Activated CD8-positive, alpha-beta T cell treated with anti-CD3 and anti-CD28 coated beads, Interleukin-2, amount 10 ng/mL, durations not matched to agents 7 days and 5 days (primary cell): Measurements from ENCODE around the gene SLC16A8. TPM values are rescaled to one million over a fixed set of nuclear protein-coding genes. Genes with fewer than 3 reads are reported as not detected.

Source experiments
- ATAC-seq: fragments of 150-1000 bp; cut with Tn5 transposase; one replicate; pipeline ENCODE4 v1.10.0; 2021; ENCODE audit warnings: moderate library complexity
- CTCF ChIA-PET: fragments of 350-600 bp; sonication (Branson Sonifier 250); formaldehyde crosslinking; loops from one replicate; lab custom pipeline; 2021; ENCODE audit warnings: antibody characterized with exemption; lab: Charles Lee
- POLR2A ChIA-PET: fragments of 350-600 bp; sonication (Branson Sonifier 250); formaldehyde crosslinking; loops from one replicate; lab custom pipeline; 2021; ENCODE audit warnings: antibody characterized with exemption; lab: Charles Lee
- DNase-seq: peaks from one replicate; pipeline ENCODE4 v3.0.0-alpha.2; 2020
- H3K27ac Mint-ChIP-seq: one replicate; pipeline ENCODE4 v1.8.0; 2021; ENCODE audit warnings: mild to moderate bottlenecking, mixed read lengths
- H3K27me3 Mint-ChIP-seq: one replicate; pipeline ENCODE4 v1.8.0; 2021; ENCODE audit warnings: low read depth, mixed read lengths
- H3K36me3 Mint-ChIP-seq: one replicate; pipeline ENCODE4 v1.8.0; 2021; ENCODE audit warnings: low read depth, mixed read lengths
- H3K4me1 Mint-ChIP-seq: one replicate; pipeline ENCODE4 v1.8.0; 2021; ENCODE audit warnings: low read depth, mixed read lengths
- H3K4me3 Mint-ChIP-seq: one replicate; pipeline ENCODE4 v1.8.0; 2021; ENCODE audit warnings: mild to moderate bottlenecking, mixed read lengths
- H3K9me3 Mint-ChIP-seq: one replicate; pipeline ENCODE4 v1.8.0; 2022; ENCODE audit warnings: mixed read lengths; ENCODE audit not compliant: insufficient read depth
- total RNA-seq, 2 experiments: library from RNA; stranded (reverse); gene quantifications; one replicate each; pipeline ENCODE4 v1.2.3, GENCODE V29; 2021

Gene SLC16A8
- total RNA-seq, 2 experiments from 2014 or later: not detected

DNA sequence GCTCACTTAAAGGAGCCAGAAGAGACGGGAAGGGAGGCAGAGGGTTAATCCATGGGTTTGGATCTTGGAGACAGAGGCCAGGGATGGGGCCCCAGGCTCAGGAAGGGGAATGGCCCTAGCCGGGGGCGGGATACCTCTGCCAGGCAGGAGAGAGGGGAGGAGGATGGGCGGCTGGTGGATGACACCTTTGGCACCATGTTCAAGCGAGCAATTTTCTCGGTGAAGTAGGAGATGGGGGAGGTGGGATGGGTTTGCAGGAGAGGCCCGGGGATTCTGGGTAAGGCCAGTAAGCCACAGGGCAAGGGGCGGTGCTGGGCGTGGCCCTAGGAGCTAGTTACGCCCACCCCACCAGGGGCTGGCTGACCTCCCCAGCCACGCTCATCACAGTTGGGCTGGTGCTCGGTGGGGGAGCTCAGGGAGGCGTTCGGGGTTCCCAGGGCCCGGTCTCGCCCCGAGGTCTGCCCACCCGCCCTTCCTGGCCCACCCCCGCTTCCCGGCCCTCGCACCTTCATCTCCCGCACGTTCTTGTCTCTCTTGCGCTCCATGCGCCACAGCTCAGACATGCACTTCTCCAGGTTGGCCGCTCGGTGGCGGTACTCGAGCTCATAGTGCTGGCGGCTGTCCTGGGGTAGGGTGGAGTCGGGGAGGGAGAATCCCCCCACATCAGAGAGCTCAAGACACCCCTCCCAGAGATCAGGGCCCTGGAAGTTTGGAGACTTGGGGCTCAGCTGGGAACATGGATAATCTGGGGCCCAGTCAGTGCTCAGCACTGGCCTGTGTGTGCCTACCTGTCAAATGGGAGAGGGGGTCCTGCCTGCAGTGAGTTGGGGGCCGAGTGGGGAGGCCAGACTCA lies 13.8 kb upstream of the SLC16A8 start:
- no peak for DNase-seq
- H3K27me3 Mint-ChIP-seq: no peaks in the 10 kb centered on the region
- ATAC-seq: no peak
- H3K4me1 Mint-ChIP-seq: no peaks in the 10 kb centered on the region
- H3K36me3 Mint-ChIP-seq: no peaks in the 10 kb centered on the region
- no peaks in the 10 kb centered on the region for H3K9me3 Mint-ChIP-seq
- no peak overlapping the region for H3K4me3 Mint-ChIP-seq
- POLR2A ChIA-PET: no interaction called here
- no peak overlapping the region for H3K27ac Mint-ChIP-seq
- CTCF ChIA-PET: interaction anchor here (0.9 kb wide), 1 partner anchor 46 kb away, joined by 6 read pairs; no protein-coding TSS in a partner anchor

DNA sequence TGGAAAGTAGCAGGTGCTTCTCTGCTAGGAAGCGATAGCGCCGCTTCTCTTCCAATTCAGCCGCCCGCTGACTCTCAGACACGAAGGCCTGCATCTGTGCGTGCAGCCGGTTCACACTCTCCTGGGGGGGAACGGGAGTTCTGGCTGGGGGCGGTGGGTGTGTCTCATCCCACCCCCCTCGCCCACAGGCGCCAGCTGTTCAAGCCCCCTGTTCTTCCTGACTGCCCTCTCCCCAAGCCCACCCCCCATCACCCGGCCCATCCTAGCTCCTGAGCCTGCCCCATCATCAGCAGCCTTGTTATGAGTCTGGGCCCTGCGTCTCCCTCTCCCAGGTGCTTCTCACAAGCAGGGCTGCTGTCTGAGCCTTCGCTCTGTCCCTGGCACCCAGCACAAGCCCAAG lies 13.1 kb upstream of the SLC16A8 start:
- CTCF ChIA-PET: no interaction called here
- POLR2A ChIA-PET: no interaction called here
- H3K36me3 Mint-ChIP-seq: no peaks in the 10 kb centered on the region
- no peaks in the 10 kb centered on the region for H3K9me3 Mint-ChIP-seq
- no peak overlapping the region for H3K4me3 Mint-ChIP-seq
- DNase-seq: no peak
- ATAC-seq: no peak
- no peak overlapping the region for H3K27ac Mint-ChIP-seq
- H3K27me3 Mint-ChIP-seq: no peaks in the 10 kb centered on the region
- H3K4me1 Mint-ChIP-seq: no peaks in the 10 kb centered on the region

DNA sequence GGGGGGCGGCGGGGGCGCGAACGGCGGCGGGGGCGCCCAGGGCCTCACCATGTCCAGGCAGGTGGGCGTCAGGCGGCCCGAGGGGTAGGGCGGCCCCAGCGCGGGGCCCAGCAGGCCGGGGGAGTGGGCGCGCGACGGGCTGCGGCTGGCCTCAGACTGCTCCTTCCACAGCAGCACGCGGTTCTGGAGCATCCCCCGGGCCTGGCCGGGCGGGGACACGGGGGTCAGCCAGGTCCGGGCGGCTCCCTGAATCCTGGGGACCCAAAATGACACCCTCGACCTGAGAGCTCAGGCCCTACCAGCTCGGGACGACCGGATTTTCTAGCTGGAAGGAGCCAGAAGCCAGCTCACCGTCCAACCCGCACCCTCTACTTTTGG lies 5.5 kb upstream of the SLC16A8 start:
- CTCF ChIA-PET: interaction anchor here (1.5 kb wide), 1 partner anchor 37 kb away, joined by 4 read pairs; no protein-coding TSS in a partner anchor

DNA sequence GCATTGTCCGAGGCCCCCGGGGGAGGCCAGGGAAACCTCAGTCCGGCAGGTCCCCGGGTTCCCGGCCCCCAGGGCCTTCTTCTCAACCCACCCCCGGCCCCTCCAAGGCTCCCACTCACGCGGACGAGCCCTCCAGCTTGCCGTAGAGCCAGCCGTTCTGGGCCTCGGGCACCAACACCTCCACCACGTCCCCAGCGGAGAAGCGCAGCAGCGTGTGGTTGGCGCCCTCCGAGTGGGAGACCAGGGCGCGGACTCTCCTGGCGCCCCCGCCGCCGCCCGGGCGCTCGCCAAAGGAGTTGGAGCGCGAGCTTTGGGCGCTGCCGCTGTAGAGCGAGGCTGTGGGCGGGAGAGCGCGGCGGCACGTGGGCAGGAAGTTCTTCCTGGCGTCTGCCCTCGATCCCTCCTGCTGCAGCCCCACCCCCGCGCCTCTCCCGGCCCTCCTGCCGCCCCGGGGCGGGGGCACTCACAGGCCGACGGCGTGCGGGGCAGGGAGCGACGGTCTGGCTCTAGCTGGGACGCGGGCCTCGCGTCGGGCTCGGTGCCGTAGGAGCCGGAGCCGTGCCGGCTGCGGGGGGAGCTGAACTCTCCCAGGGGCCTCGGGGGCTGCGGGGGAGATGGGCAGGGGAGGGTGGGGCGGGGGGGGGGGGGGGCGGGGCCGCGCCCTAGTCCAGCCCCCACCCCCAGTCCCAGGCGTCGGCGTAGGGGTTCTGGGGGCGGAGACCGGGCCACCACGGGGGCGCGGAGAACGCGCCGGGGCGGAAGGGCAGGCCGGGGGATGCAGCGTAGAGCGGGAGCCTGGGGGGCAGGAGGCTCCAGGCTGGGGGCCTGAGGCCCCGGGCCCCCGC lies 4.9 kb upstream of the SLC16A8 start:
- Mint-ChIP-seq H3K9me3 (no peaks in the 10 kb centered on the region), H3K27me3 (peaks cover 7% of the 10 kb centered on the region), H3K36me3 (no peaks in the 10 kb centered on the region), H3K4me1 (no peaks in the 10 kb centered on the region), H3K4me3 (no peak overlapping the region), H3K27ac (no peak overlapping the region)
- DNase-seq (no peak), ATAC-seq (no peak)
- CTCF ChIA-PET: interaction anchor here (1.5 kb wide), 1 partner anchor 37 kb away, joined by 4 read pairs; no protein-coding TSS in a partner anchor
- POLR2A ChIA-PET: no interaction called here

More for the DNA sequence above, 5.5 kb upstream of the SLC16A8 start:
- no peak overlapping the region for H3K4me3 Mint-ChIP-seq
- POLR2A ChIA-PET: no interaction called here
- no peaks in the 10 kb centered on the region for H3K36me3 Mint-ChIP-seq
- no peaks in the 10 kb centered on the region for H3K4me1 Mint-ChIP-seq
- no peak for DNase-seq
- ATAC-seq: no peak
- H3K9me3 Mint-ChIP-seq: no peaks in the 10 kb centered on the region
- peaks cover 7% of the 10 kb centered on the region for H3K27me3 Mint-ChIP-seq
- H3K27ac Mint-ChIP-seq: no peak overlapping the region

DNA sequence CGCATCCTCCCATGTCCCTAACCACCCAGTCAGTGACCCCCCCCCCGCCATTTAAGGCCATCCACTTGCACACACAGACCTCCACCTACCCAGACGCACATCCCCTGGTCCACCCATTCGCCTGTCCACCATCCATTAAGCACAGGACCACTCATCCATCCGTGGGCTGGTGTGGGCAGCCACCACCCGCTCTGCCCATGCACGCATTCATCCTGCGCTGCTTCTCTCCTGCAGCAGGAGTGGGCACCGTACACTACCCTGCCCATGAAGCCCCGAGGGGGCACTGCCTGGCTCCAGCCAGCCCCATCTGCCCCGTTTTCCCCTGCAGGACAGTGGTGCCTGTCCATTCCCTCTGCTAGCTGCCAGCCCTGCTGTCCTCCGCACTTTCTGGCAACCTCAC lies 3.9 kb upstream of the SLC16A8 start:
- H3K4me3 Mint-ChIP-seq: no peak overlapping the region
- H3K27me3 Mint-ChIP-seq: peaks cover 7% of the 10 kb centered on the region
- DNase-seq (no peak), ATAC-seq (no peak)
- no peak overlapping the region for H3K27ac Mint-ChIP-seq
- no peaks in the 10 kb centered on the region for H3K36me3 Mint-ChIP-seq
- H3K4me1 Mint-ChIP-seq: no peaks in the 10 kb centered on the region
- ChIA-PET CTCF (no interaction called here), POLR2A (no interaction called here)
- H3K9me3 Mint-ChIP-seq: no peaks in the 10 kb centered on the region

DNA sequence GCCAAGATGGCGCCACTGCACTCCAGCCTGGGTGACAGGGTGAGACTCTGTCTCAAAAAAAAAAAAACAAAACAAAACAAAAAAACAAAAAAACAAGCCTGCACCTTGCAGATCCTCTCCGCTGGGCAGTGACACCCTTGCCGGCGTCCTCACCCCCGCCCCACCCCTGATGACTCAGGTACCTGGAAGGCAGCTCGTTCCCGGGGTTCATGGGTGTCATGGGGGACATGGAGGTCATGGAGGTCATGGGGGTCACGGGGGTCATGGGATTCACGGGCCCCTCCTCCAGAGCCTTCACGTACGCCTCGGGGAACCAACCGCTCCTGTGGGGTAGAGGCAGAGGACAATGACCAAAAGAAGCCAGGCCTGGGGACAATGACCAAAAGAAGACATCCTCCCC lies 3.0 kb upstream of the SLC16A8 start:
- no peaks in the 10 kb centered on the region for H3K36me3 Mint-ChIP-seq
- CTCF ChIA-PET: interaction anchor here (0.6 kb wide), 1 partner anchor 15 kb away, joined by 3 read pairs; no protein-coding TSS in a partner anchor
- H3K9me3 Mint-ChIP-seq: no peaks in the 10 kb centered on the region
- no peak overlapping the region for H3K4me3 Mint-ChIP-seq
- DNase-seq (no peak), ATAC-seq (no peak)
- POLR2A ChIA-PET: no interaction called here
- no peaks in the 10 kb centered on the region for H3K4me1 Mint-ChIP-seq
- no peak overlapping the region for H3K27ac Mint-ChIP-seq
- peaks cover 8% of the 10 kb centered on the region for H3K27me3 Mint-ChIP-seq

DNA sequence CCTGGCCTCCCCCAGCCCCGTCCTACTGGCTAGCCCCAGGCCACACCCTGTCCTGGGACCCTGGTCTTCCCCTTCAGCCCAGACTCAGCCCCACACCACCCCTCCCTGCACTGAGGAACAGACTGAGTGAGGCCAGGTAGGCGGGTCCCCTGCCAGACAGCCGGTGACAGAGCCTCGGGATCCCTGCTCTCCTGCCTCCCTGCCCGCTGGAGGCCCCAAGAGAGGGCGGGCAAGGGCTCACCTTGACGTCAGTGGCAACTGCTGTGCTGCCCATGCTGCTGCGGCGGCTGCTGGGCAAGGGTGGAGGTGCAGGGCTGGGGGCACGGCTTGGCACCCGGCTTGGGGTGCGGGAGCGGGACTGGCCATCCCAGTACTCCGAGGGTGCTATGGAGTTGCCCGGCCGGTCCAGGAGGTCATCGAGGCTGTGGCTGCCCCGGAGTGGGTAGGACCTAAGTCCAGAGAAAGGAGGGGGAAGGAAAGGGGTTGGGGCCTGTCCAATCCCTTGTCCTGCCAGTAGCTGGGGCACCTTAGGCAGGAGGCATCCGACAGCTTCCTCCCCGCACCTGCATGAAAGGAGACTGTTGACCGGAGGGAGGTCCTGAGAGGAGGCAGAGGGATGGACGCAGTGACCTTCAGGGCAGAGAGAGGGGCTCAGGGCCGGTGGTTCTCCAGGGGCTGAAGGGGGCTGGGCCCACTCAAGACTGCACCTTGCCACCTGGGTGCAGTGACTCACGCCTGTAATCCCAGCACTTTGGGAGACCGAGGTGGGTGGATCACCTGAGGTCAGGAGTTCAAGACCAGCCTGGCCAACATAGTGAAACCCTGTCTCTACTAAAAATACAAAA lies 2.2 kb upstream of the SLC16A8 start:
- ATAC-seq: no peak
- H3K9me3 Mint-ChIP-seq: no peaks in the 10 kb centered on the region
- DNase-seq: no peak
- no peak overlapping the region for H3K4me3 Mint-ChIP-seq
- ChIA-PET CTCF (interaction anchor here (0.6 kb wide), 1 partner anchor 16 kb away, joined by 3 read pairs; no protein-coding TSS in a partner anchor), POLR2A (no interaction called here)
- H3K4me1 Mint-ChIP-seq: no peaks in the 10 kb centered on the region
- H3K27ac Mint-ChIP-seq: no peak overlapping the region
- no peaks in the 10 kb centered on the region for H3K36me3 Mint-ChIP-seq
- H3K27me3 Mint-ChIP-seq: peaks cover 12% of the 10 kb centered on the region

DNA sequence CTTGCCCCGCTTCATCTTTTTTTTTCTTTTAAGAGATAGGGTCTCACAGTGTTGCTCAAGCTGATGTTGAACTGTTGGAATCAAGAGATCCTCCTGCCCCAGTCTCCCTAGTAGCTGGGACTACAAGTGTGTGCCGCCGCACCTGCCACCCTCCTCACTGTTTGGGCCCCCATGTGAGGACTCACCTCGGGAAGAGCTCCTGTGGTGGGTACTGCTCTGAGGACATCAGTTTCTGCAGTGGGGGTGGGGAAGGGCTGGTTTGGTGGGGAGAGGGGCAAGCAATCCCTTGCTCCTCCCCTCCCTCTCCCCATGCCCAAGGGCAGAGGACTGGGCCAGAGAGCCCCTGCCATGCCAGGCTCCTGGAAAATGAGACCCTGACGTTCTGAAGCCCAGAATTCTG lies 1.5 kb upstream of the SLC16A8 start:
- CTCF ChIA-PET: no interaction called here
- no peaks in the 10 kb centered on the region for H3K9me3 Mint-ChIP-seq
- POLR2A ChIA-PET: no interaction called here
- H3K27me3 Mint-ChIP-seq: peaks cover 17% of the 10 kb centered on the region
- H3K4me1 Mint-ChIP-seq: no peaks in the 10 kb centered on the region
- H3K36me3 Mint-ChIP-seq: no peaks in the 10 kb centered on the region
- H3K4me3 Mint-ChIP-seq: no peak overlapping the region
- DNase-seq (no peak), ATAC-seq (no peak)
- H3K27ac Mint-ChIP-seq: no peak overlapping the region

DNA sequence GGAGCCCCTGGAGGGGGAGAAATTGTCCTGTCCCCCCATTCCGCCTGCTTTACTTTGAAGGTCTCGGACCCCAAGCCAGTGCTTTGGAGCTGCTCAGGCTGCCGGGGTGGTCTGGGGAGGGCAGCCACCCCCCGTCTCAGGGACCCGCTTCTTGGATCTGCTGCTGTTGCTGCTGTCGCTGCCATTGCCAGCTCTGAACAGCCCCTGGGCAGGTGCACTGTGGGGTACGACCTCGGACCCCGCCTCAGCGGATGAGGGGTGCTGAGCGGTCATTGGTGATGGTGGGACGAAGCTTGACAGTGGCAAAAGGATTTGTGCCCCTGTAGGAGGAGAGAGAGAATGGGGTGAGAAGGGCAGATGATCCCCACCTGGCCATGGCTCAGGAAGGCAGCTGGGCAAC lies 1.1 kb upstream of the SLC16A8 start:
- POLR2A ChIA-PET: no interaction called here
- CTCF ChIA-PET: no interaction called here
- no peak overlapping the region for H3K4me3 Mint-ChIP-seq
- H3K27me3 Mint-ChIP-seq: peaks cover 17% of the 10 kb centered on the region
- H3K4me1 Mint-ChIP-seq: no peaks in the 10 kb centered on the region
- DNase-seq (no peak), ATAC-seq (no peak)
- H3K27ac Mint-ChIP-seq: no peak overlapping the region
- H3K9me3 Mint-ChIP-seq: no peaks in the 10 kb centered on the region
- H3K36me3 Mint-ChIP-seq: no peaks in the 10 kb centered on the region

DNA sequence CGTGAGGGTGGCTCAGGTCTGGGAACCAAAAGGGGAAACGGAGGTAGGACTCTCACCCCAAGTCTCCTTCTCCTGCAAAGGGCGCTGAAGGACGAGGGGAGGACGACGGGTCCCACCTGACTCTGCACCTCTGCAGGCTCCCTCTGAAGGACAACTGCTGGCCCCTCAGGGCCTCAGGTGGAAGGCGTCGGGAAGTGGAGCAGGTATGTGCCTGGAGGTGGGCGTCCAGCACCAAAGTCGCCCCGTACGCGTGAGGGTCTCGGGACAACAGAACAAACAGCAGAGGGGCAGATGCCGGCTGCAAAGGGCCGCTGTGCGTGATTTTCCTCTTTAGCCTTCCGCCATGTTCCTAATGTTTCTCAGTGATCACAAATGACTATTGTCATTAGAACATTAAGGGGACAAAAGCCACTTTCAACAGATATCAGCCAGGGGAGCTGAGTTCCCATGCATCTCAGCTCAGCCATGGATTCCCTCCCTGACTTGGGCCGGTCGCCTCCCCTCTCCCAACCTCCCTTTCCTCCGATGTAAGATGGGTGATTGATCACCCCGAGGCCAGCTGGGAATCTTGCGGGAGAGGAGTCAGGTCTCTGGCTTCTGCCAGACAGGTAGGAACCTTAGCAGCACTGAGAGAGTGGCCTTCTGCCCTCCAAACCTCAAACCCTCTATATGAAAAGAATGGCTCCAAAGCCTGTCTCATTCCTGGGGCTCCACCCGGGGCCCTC lies 836 bp downstream of the SLC16A8 start:
- Mint-ChIP-seq H3K27me3 (peaks cover 20% of the 10 kb centered on the region), H3K9me3 (no peaks in the 10 kb centered on the region), H3K27ac (no peak overlapping the region), H3K4me1 (no peaks in the 10 kb centered on the region), H3K36me3 (no peaks in the 10 kb centered on the region), H3K4me3 (no peak overlapping the region)
- CTCF ChIA-PET: interaction anchor here (1.1 kb wide), 1 partner anchor 31 kb away, joined by 5 read pairs; no protein-coding TSS in a partner anchor
- no peak for ATAC-seq
- DNase-seq: no peak
- POLR2A ChIA-PET: no interaction called here
